H9 (cell line): ENCODE measurements around the gene TBC1D20. TPM values are rescaled to one million over a fixed set of nuclear protein-coding genes. Genes with fewer than 3 reads are reported as not detected.

Experiments
- DNase-seq: peaks from one replicate; pipeline ENCODE4 v3.0.0-alpha.2; 2017
- H2AFZ ChIP-seq: one replicate; pipeline ENCODE4 v1.6.1; 2013; ENCODE audit warnings: mild to moderate bottlenecking, low read length, control low read depth, moderate library complexity
- H2AK5ac ChIP-seq: 2 replicates; pipeline ENCODE4 v1.6.1; 2013; ENCODE audit warnings: low read length, control low read depth, mixed read lengths; ENCODE audit not compliant: insufficient read length
- H2BK120ac ChIP-seq: one replicate; pipeline ENCODE4 v1.6.1; 2013; ENCODE audit warnings: low read depth, mild to moderate bottlenecking, low read length, control low read depth, inconsistent platforms; ENCODE audit not compliant: poor library complexity, severe bottlenecking
- H2BK12ac ChIP-seq: 2 replicates; pipeline ENCODE4 v1.6.1; 2013; ENCODE audit warnings: low read length, control low read depth, mixed read lengths, low read depth; ENCODE audit not compliant: insufficient read length
- H2BK15ac ChIP-seq: 2 replicates; pipeline ENCODE4 v1.6.1; 2013; ENCODE audit warnings: low read depth, low read length, control low read depth
- H2BK20ac ChIP-seq: one replicate; pipeline ENCODE4 v1.6.1; 2013; ENCODE audit warnings: low read depth, mild to moderate bottlenecking, low read length, control low read depth, inconsistent platforms; ENCODE audit not compliant: poor library complexity, severe bottlenecking
- H2BK5ac ChIP-seq: 2 replicates; pipeline ENCODE4 v1.6.1; 2013; ENCODE audit warnings: low read length, control low read depth, mixed read lengths; ENCODE audit not compliant: insufficient read length
- H3K14ac ChIP-seq: 2 replicates; pipeline ENCODE4 v1.6.1; 2013; ENCODE audit warnings: low read length, control low read depth; ENCODE audit not compliant: insufficient read depth
- H3K18ac ChIP-seq: 2 replicates; pipeline ENCODE4 v1.6.1; 2013; ENCODE audit warnings: low read depth, mild to moderate bottlenecking, mixed read lengths, low read length, control low read depth; ENCODE audit not compliant: insufficient read length
- H3K23ac ChIP-seq: 2 replicates; pipeline ENCODE4 v1.6.1; 2013; ENCODE audit warnings: low read length, control low read depth, mixed read lengths, low read depth; ENCODE audit not compliant: insufficient read length
- H3K23me2 ChIP-seq: 2 replicates; pipeline ENCODE4 v1.6.1; 2013; ENCODE audit warnings: low read depth, mild to moderate bottlenecking, mixed read lengths, low read length, control low read depth; ENCODE audit not compliant: insufficient read length, poor library complexity, severe bottlenecking
- H3K27ac ChIP-seq: 2 replicates; pipeline ENCODE4 v1.5.1; 2013; ENCODE audit warnings: low read length, control low read depth, mixed read lengths, low read depth; ENCODE audit not compliant: insufficient read length
- H3K27me3 ChIP-seq: 2 replicates; pipeline ENCODE4 v1.6.1; 2013; ENCODE audit warnings: low read length, control low read depth, inconsistent platforms; ENCODE audit not compliant: insufficient read depth
- H3K4ac ChIP-seq: 2 replicates; pipeline ENCODE4 v1.6.1; 2013; ENCODE audit warnings: low read depth, mild to moderate bottlenecking, control low read depth, inconsistent platforms, low read length, moderate library complexity
- H3K4me1 ChIP-seq: 2 replicates; pipeline ENCODE4 v1.6.1; 2013; ENCODE audit warnings: low read length, control low read depth, inconsistent platforms; ENCODE audit not compliant: insufficient read depth
- H3K4me2 ChIP-seq: 2 replicates; pipeline ENCODE4 v1.6.1; 2013; ENCODE audit warnings: low read length, control low read depth, mixed read lengths; ENCODE audit not compliant: insufficient read length, insufficient read depth
- H3K56ac ChIP-seq: 2 replicates; pipeline ENCODE4 v1.6.1; 2013; ENCODE audit warnings: low read depth, mild to moderate bottlenecking, mixed read lengths, low read length, control low read depth; ENCODE audit not compliant: insufficient read length
- H3K79me1 ChIP-seq: 2 replicates; pipeline ENCODE4 v1.6.1; 2013; ENCODE audit warnings: low read depth, mild to moderate bottlenecking, moderate library complexity, low read length, control low read depth, inconsistent platforms; ENCODE audit not compliant: insufficient read depth, poor library complexity, severe bottlenecking
- H3K79me2 ChIP-seq: 2 replicates; pipeline ENCODE4 v1.6.1; 2013; ENCODE audit warnings: low read length, control low read depth, inconsistent platforms; ENCODE audit not compliant: insufficient read depth
- H3K9ac ChIP-seq: 2 replicates; pipeline ENCODE4 v1.6.1; 2013; ENCODE audit warnings: low read length, control low read depth, mixed read lengths; ENCODE audit not compliant: insufficient read length; ENCODE audit errors: extremely low read depth
- H3K9me3 ChIP-seq: one replicate; pipeline ENCODE4 v1.6.1; 2013; ENCODE audit warnings: low read depth, low read length, inconsistent platforms; ENCODE audit not compliant: control insufficient read depth
- H3T11ph ChIP-seq: one replicate; pipeline ENCODE4 v1.6.1; 2013; ENCODE audit warnings: mild to moderate bottlenecking, low read length, control low read depth, inconsistent platforms
- H4K20me1 ChIP-seq: one replicate; pipeline ENCODE4 v1.6.1; 2013; ENCODE audit not compliant: control insufficient read depth, insufficient read length, insufficient read depth
- H4K5ac ChIP-seq: 2 replicates; pipeline ENCODE4 v1.6.1; 2013; ENCODE audit warnings: low read depth, mild to moderate bottlenecking, mixed read lengths, low read length, control low read depth; ENCODE audit not compliant: insufficient read length
- H4K8ac ChIP-seq: replicated peaks from 2 replicates; pipeline ENCODE4 v1.6.1; 2013; ENCODE audit warnings: low read length, control low read depth, mixed read lengths, low read depth; ENCODE audit not compliant: insufficient read length
- H4K91ac ChIP-seq: 2 replicates; pipeline ENCODE4 v1.6.1; 2013; ENCODE audit warnings: low read depth, mild to moderate bottlenecking, moderate library complexity, mixed read lengths, low read length, control low read depth; ENCODE audit not compliant: insufficient read length
- H3K27ac Mint-ChIP-seq, 3 experiments: 2 replicates in 2 of 3; 3 replicates in 1 of 3; pipeline ENCODE4 v1.8.0; 2020 to 2021; ENCODE audit warnings: mixed read lengths in 3 of 3, mild to moderate bottlenecking in 1 of 3, moderate library complexity in 1 of 3
- H3K27me3 Mint-ChIP-seq: 2 replicates; pipeline ENCODE4 v1.8.0; 2021; ENCODE audit warnings: low read depth, mild to moderate bottlenecking, moderate library complexity, mixed read lengths
- H3K36me3 Mint-ChIP-seq, 3 experiments: 2 replicates in 2 of 3; 3 replicates in 1 of 3; pipeline ENCODE4 v1.8.0; 2020 to 2021; ENCODE audit warnings: low read depth in 3 of 3, mixed read lengths in 3 of 3; ENCODE audit not compliant: insufficient read depth in 1 of 3
- H3K4me1 Mint-ChIP-seq, 2 experiments: 2 replicates each; pipeline ENCODE4 v1.8.0; 2020; ENCODE audit warnings: mixed read lengths in 2 of 2
- H3K4me3 Mint-ChIP-seq, 2 experiments: 2 replicates in 1 of 2; 3 replicates in 1 of 2; pipeline ENCODE4 v1.8.0; 2020 to 2021; ENCODE audit warnings: mild to moderate bottlenecking in 2 of 2, mixed read lengths in 2 of 2, moderate library complexity in 1 of 2
- H3K9me3 Mint-ChIP-seq, 2 experiments: 2 replicates in 1 of 2; 3 replicates in 1 of 2; pipeline ENCODE4 v1.8.0; 2020; ENCODE audit warnings: mild to moderate bottlenecking in 2 of 2, mixed read lengths in 2 of 2, moderate library complexity in 1 of 2
- WGBS: extraction: QIAGEN DNeasy Blood & Tissue Kit; methylation state at CpG from one replicate; pipeline ENCODE4 v1.1.7; 2013; ENCODE audit warnings: missing lambda C conversion rate, low lambda C conversion rate, mixed read lengths; ENCODE audit not compliant: insufficient read length; ENCODE audit errors: extremely low coverage; 5-methylcytosine and 5-hydroxymethylcytosine counted together
- total RNA-seq: library from RNA; stranded (reverse); gene quantifications from 2 replicates; pipeline ENCODE4 v1.2.1, GENCODE V29; 2021
- TF ChIP-seq, protein P1 (sequence below): fragments of 200-600 bp; sonication (generic); conservative IDR thresholded peaks from 3 replicates; pipeline ENCODE4 v1.8.0; 2021; ENCODE audit warnings: antibody characterized with exemption, mild to moderate bottlenecking

The TBC1D20 gene
- total RNA-seq, 1 experiment from 2014 or later = 17.9 TPM

DNA sequence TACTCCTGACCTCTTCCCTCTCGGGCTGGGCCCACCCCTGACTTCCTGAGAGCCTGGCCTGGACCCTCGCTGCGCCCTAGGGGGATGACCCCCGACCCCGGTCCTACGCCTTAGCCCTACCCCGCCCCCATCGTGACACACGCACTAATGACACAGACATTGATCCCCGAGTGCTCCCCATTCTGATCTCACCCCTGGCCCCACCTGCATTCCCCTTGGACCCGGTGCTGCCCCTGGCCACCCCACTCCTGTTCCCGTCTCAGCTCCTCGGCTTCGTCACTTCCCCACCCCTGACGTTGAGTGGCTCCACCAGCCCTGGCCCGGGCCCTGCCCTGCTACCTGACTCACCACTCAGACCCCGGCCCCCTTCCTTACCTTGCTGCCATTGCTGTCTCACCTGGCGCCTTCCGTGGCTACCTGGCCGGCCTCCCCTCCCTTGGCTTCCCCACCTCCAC is 42.1 kb downstream of the TBC1D20 start:
- H3K9me3 Mint-ChIP-seq = peaks cover 0 to 7% of the 10 kb centered on the region in 2 experiments; a peak in 3 of 5 replicates
- Histone ChIP-seq H2BK5ac (no peak overlapping the region), H2BK15ac (no peak overlapping the region), H3K56ac (no peak overlapping the region), H2BK12ac (no peak overlapping the region), H2AK5ac (no peak overlapping the region), H3K9ac (no peak overlapping the region), H3K4me1 (no peaks in the 10 kb centered on the region), H3K4me2 (no peak overlapping the region), H3K4ac (no peak overlapping the region), H2BK120ac (no peak overlapping the region), H3K18ac (no peak overlapping the region), H4K8ac (no peak overlapping the region), H3T11ph (no peak overlapping the region), H3K27ac (no peak overlapping the region), H3K79me2 (no peaks in the 10 kb centered on the region), H4K20me1 (no peaks in the 10 kb centered on the region), H3K14ac (no peak overlapping the region), H3K27me3 (no peaks in the 10 kb centered on the region), H4K5ac (no peak overlapping the region), H2AFZ (no peak overlapping the region), H3K79me1 (no peaks in the 10 kb centered on the region), H3K23me2 (no peaks in the 10 kb centered on the region), H3K9me3 (no peaks in the 10 kb centered on the region), H2BK20ac (no peak overlapping the region), H3K23ac (no peak overlapping the region), H4K91ac (no peak overlapping the region)
- no peak overlapping the region for H3K27ac Mint-ChIP-seq
- no peak for DNase-seq
- H3K27me3 Mint-ChIP-seq = peaks cover 2% of the 10 kb centered on the region; the same call in 1 of the 2 replicates
- peaks cover 42 to 71% (median 56%) of the 10 kb centered on the region in 3 experiments for H3K36me3 Mint-ChIP-seq
- TF ChIP-seq, protein P1, sequence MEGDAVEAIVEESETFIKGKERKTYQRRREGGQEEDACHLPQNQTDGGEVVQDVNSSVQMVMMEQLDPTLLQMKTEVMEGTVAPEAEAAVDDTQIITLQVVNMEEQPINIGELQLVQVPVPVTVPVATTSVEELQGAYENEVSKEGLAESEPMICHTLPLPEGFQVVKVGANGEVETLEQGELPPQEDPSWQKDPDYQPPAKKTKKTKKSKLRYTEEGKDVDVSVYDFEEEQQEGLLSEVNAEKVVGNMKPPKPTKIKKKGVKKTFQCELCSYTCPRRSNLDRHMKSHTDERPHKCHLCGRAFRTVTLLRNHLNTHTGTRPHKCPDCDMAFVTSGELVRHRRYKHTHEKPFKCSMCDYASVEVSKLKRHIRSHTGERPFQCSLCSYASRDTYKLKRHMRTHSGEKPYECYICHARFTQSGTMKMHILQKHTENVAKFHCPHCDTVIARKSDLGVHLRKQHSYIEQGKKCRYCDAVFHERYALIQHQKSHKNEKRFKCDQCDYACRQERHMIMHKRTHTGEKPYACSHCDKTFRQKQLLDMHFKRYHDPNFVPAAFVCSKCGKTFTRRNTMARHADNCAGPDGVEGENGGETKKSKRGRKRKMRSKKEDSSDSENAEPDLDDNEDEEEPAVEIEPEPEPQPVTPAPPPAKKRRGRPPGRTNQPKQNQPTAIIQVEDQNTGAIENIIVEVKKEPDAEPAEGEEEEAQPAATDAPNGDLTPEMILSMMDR = no peak
- no peak overlapping the region for H3K4me3 Mint-ChIP-seq
- WGBS = no CpG with 5 or more reads among the region's 20 CpGs
- no peaks in the 10 kb centered on the region for H3K4me1 Mint-ChIP-seq
